Iris pigment epithelial cell (primary cell): ENCODE results near the gene LRRC31.

Source experiments
- DNase-seq: peaks from one replicate; pipeline ENCODE4 v3.0.0-alpha.2; 2011; ENCODE audit warnings: low read depth

LRRC31 gene

GRCh38 chr3:169863458-169863899 is 6.3 kb downstream of the LRRC31 start:
- peak; percentile 69 for DNase-seq

- DNase-seq = no peak
These were observed 7.9 kb downstream of the LRRC31 start for GRCh38 chr3:169861871-169862270.

- no peak for DNase-seq
These were observed 11.9 kb downstream of the LRRC31 start for GRCh38 chr3:169857811-169858210.

GRCh38 chr3:169855514-169855913 is 14.2 kb downstream of the LRRC31 start:
- no peak for DNase-seq

- DNase-seq = no peak
These were observed 19.1 kb downstream of the LRRC31 start for GRCh38 chr3:169850618-169851017.

GRCh38 chr3:169848741-169849140 is 21.0 kb downstream of the LRRC31 start:
- no peak for DNase-seq

GRCh38 chr3:169847896-169848295 is 21.8 kb downstream of the LRRC31 start:
- no peak for DNase-seq

- peak; percentile 83 for DNase-seq
These were observed 23.1 kb downstream of the LRRC31 start for GRCh38 chr3:169846458-169847193.

GRCh38 chr3:169842960-169843359 is 26.8 kb downstream of the LRRC31 start:
- no peak for DNase-seq

GRCh38 chr3:169841171-169841570 is 28.6 kb downstream of the LRRC31 start:
- no peak for DNase-seq

- no peak for DNase-seq
These were observed 31.2 kb downstream of the LRRC31 start for GRCh38 chr3:169838511-169839030.

- DNase-seq = no peak
These were observed 32.8 kb downstream of the LRRC31 start for GRCh38 chr3:169836942-169837275.

GRCh38 chr3:169836078-169836941 is 33.4 kb downstream of the LRRC31 start:
- peak; percentile 34 for DNase-seq

- DNase-seq = no peak
These were observed 34.2 kb downstream of the LRRC31 start for GRCh38 chr3:169835533-169835932.

- no peak for DNase-seq
These were observed 42.0 kb downstream of the LRRC31 start for GRCh38 chr3:169827712-169828111.

GRCh38 chr3:169825316-169825715 is 44.4 kb downstream of the LRRC31 start:
- DNase-seq = peak; percentile 27

GRCh38 chr3:169822983-169823382 is 46.8 kb downstream of the LRRC31 start:
- no peak for DNase-seq

- DNase-seq = no peak
These were observed 47.2 kb downstream of the LRRC31 start for GRCh38 chr3:169822540-169822939.

- no peak for DNase-seq
These were observed 47.6 kb downstream of the LRRC31 start for GRCh38 chr3:169822091-169822490.

- DNase-seq = peak; percentile 67
These were observed 51.4 kb downstream of the LRRC31 start for GRCh38 chr3:169818316-169818715.

- no peak for DNase-seq
These were observed 54.1 kb downstream of the LRRC31 start for GRCh38 chr3:169815590-169816150.

GRCh38 chr3:169813757-169814517 is 55.8 kb downstream of the LRRC31 start:
- peak; percentile 10 for DNase-seq
